SK-N-SH (cell line): ENCODE results near the gene CTSS. TPM values are rescaled to one million over a fixed set of nuclear protein-coding genes. Genes with fewer than 3 reads are reported as not detected.
A peak's percentile ranks its signal among the peaks of the same experiment; 100 is the strongest.

ENCODE experiments used
- CTCF ChIA-PET: fragments of 300-600, 350-600 bp; formaldehyde crosslinking; extraction: SDS; loops from one replicate; lab custom pipeline; 2021; lab: Yijun Ruan, JAX
- POLR2A ChIA-PET: fragments of 350-600 bp; sonication (Branson Sonifier 250); formaldehyde crosslinking; extraction: SDS; loops from one replicate; lab custom pipeline; 2020; ENCODE audit warnings: antibody characterized with exemption, inconsistent platforms; lab: Yijun Ruan, JAX
- DNase-seq: peaks from one replicate; pipeline ENCODE4 v3.0.0; 2012
- H2AFZ ChIP-seq: fragments of 200-600 bp; sonication (generic); 2 replicates; pipeline ENCODE4 v1.8.1; 2016; ENCODE audit warnings: antibody characterized with exemption, mild to moderate bottlenecking, low read depth
- H3F3A ChIP-seq: fragments of 200-600 bp; sonication (generic); replicated peaks from 2 replicates; pipeline ENCODE3; 2016; ENCODE audit warnings: antibody characterized with exemption, mild to moderate bottlenecking; ENCODE audit not compliant: insufficient read depth
- H3K27ac ChIP-seq, 2 experiments: fragments of 200-500 bp in 1 of 2; fragments of 200-600 bp in 1 of 2; sonication (Bioruptor generic) in 1 of 2; sonication (generic), shearing (Covaris generic) in 1 of 2; 2 replicates each; pipeline versions ENCODE4 v1.5.1 to v1.6.1; 2014 to 2016; ENCODE audit warnings: low read depth in 2 of 2, inconsistent platforms in 1 of 2, low read length in 1 of 2, mild to moderate bottlenecking in 1 of 2, mixed read lengths in 1 of 2
- H3K27me3 ChIP-seq: fragments of 200-600 bp; sonication (generic), shearing (Covaris generic); 2 replicates; pipeline ENCODE4 v1.6.1; 2016; ENCODE audit warnings: mixed run types; ENCODE audit not compliant: insufficient read depth
- H3K36me3 ChIP-seq, 2 experiments: fragments of 200-500 bp in 1 of 2; fragments of 200-600 bp in 1 of 2; sonication (Bioruptor generic) in 1 of 2; sonication (generic) in 1 of 2; replicated peaks in 1 of 2; 2 replicates each; pipeline versions ENCODE3 to v1.5.1; 2014 to 2016; ENCODE audit warnings: low read length in 1 of 2, mild to moderate bottlenecking in 1 of 2; ENCODE audit not compliant: insufficient read depth in 2 of 2, control insufficient read depth in 1 of 2
- H3K4me1 ChIP-seq, 2 experiments: fragments of 200-500 bp in 1 of 2; fragments of 200-600 bp in 1 of 2; sonication (Bioruptor generic) in 1 of 2; sonication (generic), shearing (Covaris generic) in 1 of 2; 2 replicates each; pipeline versions ENCODE4 v1.5.1 to v1.6.1; 2014 to 2016; ENCODE audit warnings: low read depth in 1 of 2, low read length in 1 of 2, mixed run types in 1 of 2; ENCODE audit not compliant: insufficient read depth in 2 of 2, control insufficient read depth in 1 of 2
- H3K4me2 ChIP-seq: fragments of 200-600 bp; sonication (generic), shearing (Covaris generic); 2 replicates; pipeline ENCODE4 v1.6.1; 2017; ENCODE audit warnings: mixed run types
- H3K4me3 ChIP-seq, 2 experiments: fragments of 200-500 bp in 1 of 2; fragments of 200-600 bp in 1 of 2; sonication (Bioruptor generic) in 1 of 2; sonication (generic), shearing (Covaris generic) in 1 of 2; 2 replicates each; pipeline versions ENCODE4 v1.5.1 to v1.8.1; 2014 to 2016; ENCODE audit warnings: low read depth in 2 of 2, inconsistent platforms in 1 of 2, low read length in 1 of 2, mild to moderate bottlenecking in 1 of 2, mixed read lengths in 1 of 2, moderate library complexity in 1 of 2
- H3K79me2 ChIP-seq: fragments of 200-600 bp; sonication (generic); 2 replicates; pipeline ENCODE4 v1.8.1; 2017; ENCODE audit warnings: mild to moderate bottlenecking; ENCODE audit not compliant: insufficient read depth
- H3K9ac ChIP-seq: fragments of 200-600 bp; sonication (generic); 2 replicates; pipeline ENCODE4 v1.6.1; 2017; ENCODE audit warnings: mixed run types
- H3K9me2 ChIP-seq: fragments of 200-600 bp; sonication (generic); 2 replicates; pipeline ENCODE4 v1.6.1; 2017; ENCODE audit warnings: mixed run types
- H3K9me3 ChIP-seq: fragments of 200-600 bp; sonication (generic); 2 replicates; pipeline ENCODE4 v1.6.1; 2017; ENCODE audit warnings: mixed run types, mild to moderate bottlenecking, moderate library complexity
- H4K20me1 ChIP-seq: fragments of 200-600 bp; sonication (generic); 2 replicates; pipeline ENCODE4 v1.6.1; 2017; ENCODE audit warnings: mild to moderate bottlenecking, mixed run types; ENCODE audit not compliant: insufficient read depth
- ELF1 ChIP-seq: IDR thresholded peaks from 2 replicates; pipeline ENCODE4 v1.4.0; 2012
- EP300 ChIP-seq, 2 experiments: IDR thresholded peaks; 2 replicates each; pipeline versions ENCODE4 v1.4.0 to v1.6.1; 2012; ENCODE audit warnings: borderline replicate concordance in 1 of 2, low read depth in 1 of 2, low read length in 1 of 2
- FOSL2 ChIP-seq: IDR thresholded peaks from 2 replicates; pipeline ENCODE4 v1.4.0; 2012; ENCODE audit warnings: low read depth, mild to moderate bottlenecking, moderate library complexity, borderline replicate concordance
- NFIC ChIP-seq: IDR thresholded peaks from 2 replicates; pipeline ENCODE4 v1.4.0; 2012; ENCODE audit warnings: borderline replicate concordance
- POLR2AphosphoS5 ChIP-seq: IDR thresholded peaks from 2 replicates; pipeline ENCODE4 v1.6.1; 2012; ENCODE audit warnings: low read depth, low read length
- RAD21 ChIP-seq: IDR thresholded peaks from 2 replicates; pipeline ENCODE4 v1.6.1; 2012; ENCODE audit warnings: mild to moderate bottlenecking, low read length
- RFX5 ChIP-seq: IDR thresholded peaks from 2 replicates; pipeline ENCODE4 v1.6.1; 2012; ENCODE audit warnings: mild to moderate bottlenecking, improper control_type of control experiment, low read length
- SMC3 ChIP-seq: IDR thresholded peaks from 2 replicates; pipeline ENCODE4 v1.6.1; 2012; ENCODE audit warnings: low read depth, low read length, improper control_type of control experiment
- TCF12 ChIP-seq: IDR thresholded peaks from 2 replicates; pipeline ENCODE4 v1.4.0; 2012
- YY1 ChIP-seq: IDR thresholded peaks from 2 replicates; pipeline ENCODE4 v1.4.0; 2012; ENCODE audit warnings: low read depth, mild to moderate bottlenecking
- WGBS: methylation state at CpG from one replicate; pipeline ENCODE4 v1.1.6; 2017; ENCODE audit warnings: low lambda C conversion rate; 5-methylcytosine and 5-hydroxymethylcytosine counted together
- polyA plus RNA-seq, 3 experiments: library from polyadenylated mRNA; depleted of rRNA; stranded (reverse); fragments of >200 nt; gene quantifications; 2 replicates each; pipeline ENCODE4 v1.2.3, GENCODE V29; 2012
- TF ChIP-seq, protein P1 (sequence below): fragments of 150-350 bp; IDR thresholded peaks from 2 replicates; pipeline ENCODE4 v1.6.1; 2016; ENCODE audit warnings: mild to moderate bottlenecking, low read depth, low read length
- TF ChIP-seq, protein P2 (sequence below): fragments of 200-600 bp; sonication (generic); IDR thresholded peaks from 2 replicates; pipeline ENCODE4 v1.6.1; 2017; ENCODE audit warnings: antibody characterized with exemption, mild to moderate bottlenecking, moderate library complexity
- TF ChIP-seq, protein P3 (sequence below): IDR thresholded peaks from 2 replicates; pipeline ENCODE4 v1.4.0; 2012; ENCODE audit warnings: low read depth, borderline replicate concordance

Gene CTSS
- 1.4 and 2.3 TPM in 2 replicates for polyA plus RNA-seq (2012; rRNA removed)
- polyA plus RNA-seq (2012; cell fraction: cytosol; rRNA removed), result 2.5 and 2.8 TPM in 2 replicates
- polyA plus RNA-seq (2012; cell fraction: nucleus; rRNA removed), result 0.76 and 1.5 TPM in 2 replicates

DNA sequence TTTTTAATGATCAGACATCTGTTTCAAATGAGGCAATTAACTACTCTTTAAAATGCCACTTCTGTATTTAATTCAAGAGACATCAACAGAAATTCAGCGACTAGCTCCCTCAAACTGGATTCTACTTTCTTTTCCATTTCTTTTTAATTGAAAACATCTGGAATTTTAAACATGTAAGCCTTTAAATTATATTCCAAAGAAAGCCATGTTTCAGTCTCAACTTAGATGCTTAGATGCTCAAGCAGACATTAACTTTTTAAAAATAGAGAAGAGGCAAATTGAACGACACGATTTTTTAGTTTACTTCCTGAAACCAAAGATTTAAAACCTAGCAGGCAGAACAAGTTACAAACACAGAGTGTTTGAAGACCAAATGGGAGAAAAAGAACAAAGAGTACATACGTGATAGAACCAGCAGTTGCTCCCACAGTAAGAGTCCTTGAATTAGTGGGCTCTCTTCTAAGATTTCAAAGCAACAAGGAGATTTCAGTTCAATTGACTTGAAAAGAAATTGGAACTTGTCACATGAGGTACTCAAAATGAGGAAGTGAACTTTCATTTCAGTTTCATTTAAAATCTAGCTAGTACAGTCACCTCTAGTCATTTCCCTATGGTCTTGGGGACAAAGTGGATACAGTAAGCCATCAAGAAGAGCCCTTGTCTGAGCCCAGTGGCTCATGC is at the start of gene CTSS:
TSS of gene CTSS (minus strand) at position 483 of the 681 bp plus-strand sequence. CDS start 1,015 bp downstream, outside the sequence.
- Histone ChIP-seq H2AFZ (peak within 1 kb of the TSS; percentile 83), H3K9me3 (no peaks in the 10 kb centered on the region), H3K27me3 (no peaks in the 10 kb centered on the region), H3K4me2 (peak within 1 kb of the TSS; percentile 53), H3F3A (peaks cover 4% of the 10 kb centered on the region), H3K79me2 (no peaks in the 10 kb centered on the region), H3K9me2 (no peaks in the 10 kb centered on the region), H3K27ac (peak within 1 kb of the TSS; percentile 56 to 91), H3K36me3 (no peaks in the 10 kb centered on the region), H3K4me1 (peaks cover 0 to 5% of the 10 kb centered on the region in 2 experiments; a peak in 2 of 4 replicates), H3K9ac (peak within 1 kb of the TSS; percentile 4; the same call in 1 of the 2 replicates), H3K4me3 (peak within 1 kb of the TSS; percentile 10 to 24; a peak in 3 of 4 replicates), H4K20me1 (no peaks in the 10 kb centered on the region)
- TF ChIP-seq TCF12, result peak; percentile 54
- TF ChIP-seq FOSL2, result no peak
- ChIA-PET POLR2A (no interaction called here), CTCF (interaction anchor here (0.9 kb wide), 1 partner anchor 10 kb away, joined by 5 read pairs; no protein-coding TSS in a partner anchor)
- WGBS, result 8% methylated on average over 4 of the region's 4 CpGs
- no peak for DNase-seq

DNA sequence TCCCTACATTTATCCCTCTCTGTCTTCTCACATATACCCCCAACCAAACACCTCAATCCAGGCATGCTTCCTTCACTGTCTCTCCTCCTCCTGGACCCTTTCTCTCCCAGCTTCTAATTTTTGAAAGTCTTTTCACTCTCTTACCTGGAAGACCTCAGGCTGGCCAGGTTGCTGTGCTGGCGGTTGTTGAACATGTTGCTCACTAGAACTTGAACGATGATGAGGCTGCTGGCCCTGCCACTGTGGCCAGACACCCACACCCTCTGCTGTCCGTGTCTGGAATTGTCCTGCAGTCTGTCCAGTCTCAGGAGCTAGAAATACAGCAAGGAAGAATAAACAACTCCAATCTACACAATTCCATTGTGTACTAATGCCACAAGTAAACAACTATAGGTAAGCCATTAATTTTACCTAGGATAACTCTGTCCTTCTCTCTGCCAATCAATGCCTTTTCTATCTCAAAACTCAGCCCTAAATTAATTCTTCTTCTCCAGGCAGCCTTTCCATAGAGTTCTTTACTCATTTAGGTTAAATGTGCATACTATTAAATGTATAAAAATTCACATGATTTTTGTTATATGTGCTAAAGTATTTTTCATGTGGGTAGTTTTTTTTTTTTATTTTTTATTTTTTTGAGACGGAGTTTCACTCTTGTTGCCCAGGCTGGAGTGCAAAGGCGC is 47.6 kb upstream of the CTSS start:
- peaks cover 50 to 64% of the 10 kb centered on the region in 2 experiments for H3K36me3 ChIP-seq
- 65% methylated on average over 5 of the region's 5 CpGs for WGBS

More for the DNA sequence above, 47.6 kb upstream of the CTSS start:
- no peak overlapping the region for H3K9ac ChIP-seq
- no peaks in the 10 kb centered on the region for H3K9me3 ChIP-seq
- H3K9me2 ChIP-seq, result no peaks in the 10 kb centered on the region
- no peaks in the 10 kb centered on the region for H3K27me3 ChIP-seq
- no peaks in the 10 kb centered on the region for H4K20me1 ChIP-seq
- no peaks in the 10 kb centered on the region for H3K79me2 ChIP-seq
- POLR2A ChIA-PET, result interaction anchor here (0.6 kb wide), 2 partner anchors 65 to 151 kb away, joined by 3 to 5 read pairs; no protein-coding TSS in a partner anchor
- H2AFZ ChIP-seq, result no peak overlapping the region
- no peak overlapping the region for H3K4me2 ChIP-seq
- CTCF ChIA-PET, result interaction anchor here (0.6 to 2.5 kb wide), 26 partner anchors 9 to 711 kb away, joined by 3 to 25 read pairs (median 4); partner anchors contain the start of genes ENSA and GOLPH3L
- H3K27ac ChIP-seq, result no peak overlapping the region
- H3K4me3 ChIP-seq, result no peak overlapping the region; a peak in 1 of 4 replicates
- no peaks in the 10 kb centered on the region for H3F3A ChIP-seq
- TF ChIP-seq, protein P1, sequence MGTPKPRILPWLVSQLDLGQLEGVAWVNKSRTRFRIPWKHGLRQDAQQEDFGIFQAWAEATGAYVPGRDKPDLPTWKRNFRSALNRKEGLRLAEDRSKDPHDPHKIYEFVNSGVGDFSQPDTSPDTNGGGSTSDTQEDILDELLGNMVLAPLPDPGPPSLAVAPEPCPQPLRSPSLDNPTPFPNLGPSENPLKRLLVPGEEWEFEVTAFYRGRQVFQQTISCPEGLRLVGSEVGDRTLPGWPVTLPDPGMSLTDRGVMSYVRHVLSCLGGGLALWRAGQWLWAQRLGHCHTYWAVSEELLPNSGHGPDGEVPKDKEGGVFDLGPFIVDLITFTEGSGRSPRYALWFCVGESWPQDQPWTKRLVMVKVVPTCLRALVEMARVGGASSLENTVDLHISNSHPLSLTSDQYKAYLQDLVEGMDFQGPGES, result no peak
- TF ChIP-seq ELF1 (no peak), NFIC (no peak), EP300 (IDR thresholded peaks at IDR 0.05; ENCODE audit: borderline replicate concordance in 1 of 2, low read depth in 1 of 2, low read length in 1 of 2) (no peak), RFX5 (no peak), POLR2AphosphoS5 (no peak), YY1 (no peak), RAD21 (peak; percentile 85), SMC3 (peak; percentile 78)
- TF ChIP-seq, protein P2, sequence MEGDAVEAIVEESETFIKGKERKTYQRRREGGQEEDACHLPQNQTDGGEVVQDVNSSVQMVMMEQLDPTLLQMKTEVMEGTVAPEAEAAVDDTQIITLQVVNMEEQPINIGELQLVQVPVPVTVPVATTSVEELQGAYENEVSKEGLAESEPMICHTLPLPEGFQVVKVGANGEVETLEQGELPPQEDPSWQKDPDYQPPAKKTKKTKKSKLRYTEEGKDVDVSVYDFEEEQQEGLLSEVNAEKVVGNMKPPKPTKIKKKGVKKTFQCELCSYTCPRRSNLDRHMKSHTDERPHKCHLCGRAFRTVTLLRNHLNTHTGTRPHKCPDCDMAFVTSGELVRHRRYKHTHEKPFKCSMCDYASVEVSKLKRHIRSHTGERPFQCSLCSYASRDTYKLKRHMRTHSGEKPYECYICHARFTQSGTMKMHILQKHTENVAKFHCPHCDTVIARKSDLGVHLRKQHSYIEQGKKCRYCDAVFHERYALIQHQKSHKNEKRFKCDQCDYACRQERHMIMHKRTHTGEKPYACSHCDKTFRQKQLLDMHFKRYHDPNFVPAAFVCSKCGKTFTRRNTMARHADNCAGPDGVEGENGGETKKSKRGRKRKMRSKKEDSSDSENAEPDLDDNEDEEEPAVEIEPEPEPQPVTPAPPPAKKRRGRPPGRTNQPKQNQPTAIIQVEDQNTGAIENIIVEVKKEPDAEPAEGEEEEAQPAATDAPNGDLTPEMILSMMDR, result peak; percentile 75
- TF ChIP-seq, protein P3, sequence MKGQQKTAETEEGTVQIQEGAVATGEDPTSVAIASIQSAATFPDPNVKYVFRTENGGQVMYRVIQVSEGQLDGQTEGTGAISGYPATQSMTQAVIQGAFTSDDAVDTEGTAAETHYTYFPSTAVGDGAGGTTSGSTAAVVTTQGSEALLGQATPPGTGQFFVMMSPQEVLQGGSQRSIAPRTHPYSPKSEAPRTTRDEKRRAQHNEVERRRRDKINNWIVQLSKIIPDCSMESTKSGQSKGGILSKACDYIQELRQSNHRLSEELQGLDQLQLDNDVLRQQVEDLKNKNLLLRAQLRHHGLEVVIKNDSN, result no peak
- no peaks in the 10 kb centered on the region for H3K4me1 ChIP-seq
- DNase-seq, result peak; percentile 55
